GM18502 (cell line): ENCODE data around the gene GJB2.

Experiments used
- ATAC-seq: cut with Tn5 transposase; IDR thresholded peaks from one replicate; pipeline ENCODE4 v1.9.1; 2021; ENCODE audit warnings: mild to moderate bottlenecking; ENCODE audit not compliant: unreplicated experiment, poor library complexity

Gene GJB2

GRCh38 chr13:20142927-20143480 is 49.7 kb downstream of the GJB2 start:
- no peak for ATAC-seq

GRCh38 chr13:20142023-20142926 is 50.5 kb downstream of the GJB2 start:
- ATAC-seq = no peak

GRCh38 chr13:20141238-20142022 is 51.3 kb downstream of the GJB2 start:
- no peak for ATAC-seq

- ATAC-seq = no peak
Observed at GRCh38 chr13:20140487-20140886, 52.3 kb downstream of the GJB2 start.

GRCh38 chr13:20137875-20138274 is 54.9 kb downstream of the GJB2 start:
- ATAC-seq = no peak
